ENCODE measurements around the gene HKDC1.
A peak's percentile ranks its signal among the peaks of the same experiment; 100 is the strongest.

Gene HKDC1

DNA sequence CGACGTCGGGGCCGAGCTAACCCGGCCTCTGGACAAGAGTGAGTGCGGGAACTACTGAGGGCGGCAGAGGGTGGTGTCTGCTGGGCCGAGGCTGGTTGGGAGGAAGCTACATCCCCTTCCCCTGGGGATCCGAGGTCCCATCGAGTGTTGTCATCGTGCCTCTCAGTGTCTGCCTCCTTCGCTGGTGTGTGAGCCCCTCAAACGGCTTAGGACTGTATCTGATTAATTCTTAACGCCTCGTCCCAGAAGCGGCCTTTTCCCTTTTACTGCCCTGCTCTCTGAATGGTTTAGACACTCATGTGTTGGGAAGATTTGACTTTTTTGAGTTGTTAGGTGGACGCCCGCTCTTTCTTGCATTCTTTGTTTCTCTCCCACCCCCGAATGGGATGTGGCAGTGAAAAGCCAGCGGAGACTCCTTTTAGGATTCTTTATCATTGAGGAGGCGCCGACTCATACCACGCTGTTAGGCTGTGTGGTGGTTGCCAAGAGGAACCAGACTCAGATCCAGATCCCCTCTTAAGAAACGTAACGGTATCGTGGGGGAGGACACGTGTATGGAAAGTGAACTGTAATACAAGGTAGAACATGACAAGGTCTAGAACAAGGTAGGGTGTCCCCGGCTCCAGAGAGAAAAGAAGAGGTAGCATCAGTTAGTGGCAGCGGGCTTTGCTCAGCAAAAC lies 39.5 kb upstream of the HKDC1 start:
- peak overlapping the region; percentile 99 for H3K4me3 ChIP-seq (replicated peaks; ENCODE audit: low read depth, low read length)
- TF ChIP-seq, protein P1, sequence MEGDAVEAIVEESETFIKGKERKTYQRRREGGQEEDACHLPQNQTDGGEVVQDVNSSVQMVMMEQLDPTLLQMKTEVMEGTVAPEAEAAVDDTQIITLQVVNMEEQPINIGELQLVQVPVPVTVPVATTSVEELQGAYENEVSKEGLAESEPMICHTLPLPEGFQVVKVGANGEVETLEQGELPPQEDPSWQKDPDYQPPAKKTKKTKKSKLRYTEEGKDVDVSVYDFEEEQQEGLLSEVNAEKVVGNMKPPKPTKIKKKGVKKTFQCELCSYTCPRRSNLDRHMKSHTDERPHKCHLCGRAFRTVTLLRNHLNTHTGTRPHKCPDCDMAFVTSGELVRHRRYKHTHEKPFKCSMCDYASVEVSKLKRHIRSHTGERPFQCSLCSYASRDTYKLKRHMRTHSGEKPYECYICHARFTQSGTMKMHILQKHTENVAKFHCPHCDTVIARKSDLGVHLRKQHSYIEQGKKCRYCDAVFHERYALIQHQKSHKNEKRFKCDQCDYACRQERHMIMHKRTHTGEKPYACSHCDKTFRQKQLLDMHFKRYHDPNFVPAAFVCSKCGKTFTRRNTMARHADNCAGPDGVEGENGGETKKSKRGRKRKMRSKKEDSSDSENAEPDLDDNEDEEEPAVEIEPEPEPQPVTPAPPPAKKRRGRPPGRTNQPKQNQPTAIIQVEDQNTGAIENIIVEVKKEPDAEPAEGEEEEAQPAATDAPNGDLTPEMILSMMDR (IDR thresholded peaks at IDR 0.05; ENCODE audit: low read depth, low read length, missing control alignments) = no peak
- DNase-seq (ENCODE audit: extremely low read depth, low read depth) = no peak

DNA sequence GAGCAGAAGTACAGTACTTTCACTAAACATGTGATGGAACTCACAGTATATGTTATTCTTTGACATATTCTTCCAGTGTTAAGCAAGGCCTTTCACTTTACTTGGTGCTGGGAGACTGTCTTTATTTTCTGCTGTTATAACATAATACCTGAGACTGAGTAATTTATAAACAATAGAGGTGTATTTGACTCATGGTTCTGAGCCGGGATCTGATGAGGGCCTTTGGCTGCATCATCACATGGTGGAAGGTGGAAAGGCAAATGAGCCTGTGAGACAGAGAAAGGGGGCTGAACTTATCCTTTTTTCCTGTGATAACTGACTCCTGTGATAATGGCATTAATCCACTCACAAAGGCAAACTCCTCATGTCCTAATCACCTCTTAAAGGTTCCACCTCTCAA lies 38.7 kb upstream of the HKDC1 start:
- TF ChIP-seq, protein P1 (IDR thresholded peaks at IDR 0.05; ENCODE audit: low read depth, low read length, missing control alignments) = no peak
- DNase-seq (ENCODE audit: extremely low read depth, low read depth) = no peak
- H3K4me3 ChIP-seq (replicated peaks; ENCODE audit: low read depth, low read length) = peak overlapping the region; percentile 99

DNA sequence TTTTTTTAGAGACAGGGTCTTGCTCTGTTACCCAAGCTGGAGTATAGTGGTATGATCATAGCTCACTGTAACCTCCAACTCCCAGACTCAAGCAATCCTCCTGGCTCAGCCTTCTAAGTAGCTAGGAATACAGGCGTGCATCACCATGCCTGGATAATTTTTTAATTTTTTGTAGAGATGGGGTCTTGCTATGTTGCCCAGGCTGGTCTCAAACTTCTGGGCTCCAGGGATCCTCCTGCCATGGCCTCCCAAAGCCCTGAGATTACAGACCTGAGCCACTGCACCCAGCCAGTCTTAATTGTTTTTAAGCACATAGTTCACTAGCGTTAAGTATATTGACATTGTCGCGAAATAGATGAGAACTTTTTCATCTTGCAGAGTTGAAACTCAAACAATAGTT lies 38.1 kb upstream of the HKDC1 start:
- TF ChIP-seq, protein P1 (IDR thresholded peaks at IDR 0.05; ENCODE audit: low read depth, low read length, missing control alignments) = no peak
- peak overlapping the region; percentile 99; the same call in 1 of the 2 replicates for H3K4me3 ChIP-seq (replicated peaks; ENCODE audit: low read depth, low read length)
- no peak for DNase-seq (ENCODE audit: extremely low read depth, low read depth)

DNA sequence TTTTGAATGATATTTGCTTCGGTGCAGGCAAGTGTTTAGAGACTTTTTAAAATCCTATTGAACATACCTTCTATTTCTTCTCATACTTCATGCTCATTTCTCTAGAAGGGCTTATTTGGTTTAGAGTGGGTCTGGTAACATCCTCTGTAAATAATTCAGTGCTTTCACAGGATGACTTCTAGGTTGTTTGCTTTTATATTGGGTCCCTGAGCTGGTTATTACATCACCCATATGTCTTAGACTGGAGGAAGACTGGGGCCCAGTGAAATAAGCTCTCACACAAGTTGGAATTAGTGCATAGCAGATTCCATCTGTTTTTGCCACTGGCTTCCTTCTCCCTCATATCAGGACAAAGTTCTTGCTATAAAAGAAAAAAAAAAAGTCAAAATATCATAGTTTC lies 33.6 kb upstream of the HKDC1 start:
- no peak overlapping the region for H3K4me3 ChIP-seq (replicated peaks; ENCODE audit: low read depth, low read length)
- no peak for DNase-seq (ENCODE audit: extremely low read depth, low read depth)
- TF ChIP-seq, protein P1 (IDR thresholded peaks at IDR 0.05; ENCODE audit: low read depth, low read length, missing control alignments) = no peak

DNA sequence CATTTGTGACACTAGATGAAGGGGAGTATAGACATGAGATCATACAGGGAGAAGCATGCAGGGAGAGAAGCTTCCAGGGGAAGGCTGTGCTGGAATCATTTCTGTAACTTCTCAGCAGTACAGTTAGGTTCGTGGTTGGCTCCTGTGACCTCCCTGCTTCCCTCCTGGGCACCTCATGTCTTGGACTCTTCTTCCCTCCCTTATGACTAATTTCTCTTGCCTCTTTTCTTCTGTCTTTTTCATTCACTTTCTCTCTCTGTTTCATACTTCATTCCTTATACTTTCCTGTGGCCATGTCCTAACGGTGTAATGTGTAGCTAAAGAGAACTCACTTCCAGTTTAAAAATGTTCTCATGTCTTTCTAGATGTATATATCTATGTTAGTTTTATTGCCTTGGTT lies 19.1 kb upstream of the HKDC1 start:
- TF ChIP-seq, protein P1 (IDR thresholded peaks at IDR 0.05; ENCODE audit: low read depth, low read length, missing control alignments) = no peak
- H3K4me3 ChIP-seq (replicated peaks; ENCODE audit: low read depth, low read length) = no peak overlapping the region
- no peak for DNase-seq (ENCODE audit: extremely low read depth, low read depth)

DNA sequence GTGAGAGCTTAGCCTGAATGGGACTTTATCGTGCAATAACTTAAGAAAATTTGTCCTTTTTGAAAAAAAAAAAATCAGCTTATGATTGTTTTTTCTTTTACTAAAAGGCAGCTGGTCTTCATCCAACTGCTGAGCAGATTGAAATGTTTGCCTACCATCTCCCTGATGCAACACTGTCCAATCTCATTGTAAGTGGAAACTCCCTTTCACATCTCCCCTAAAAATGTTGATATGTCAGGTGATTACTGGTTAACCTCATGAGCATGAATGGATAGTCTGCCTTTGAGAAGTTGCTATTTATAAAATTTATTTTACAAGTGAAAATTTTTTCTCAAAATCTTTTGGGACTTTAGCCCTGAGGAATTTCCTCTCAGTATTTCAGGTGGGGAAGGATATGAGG lies 17.8 kb upstream of the HKDC1 start:
- no peak for DNase-seq (ENCODE audit: extremely low read depth, low read depth)
- TF ChIP-seq, protein P1 (IDR thresholded peaks at IDR 0.05; ENCODE audit: low read depth, low read length, missing control alignments) = no peak
- H3K4me3 ChIP-seq (replicated peaks; ENCODE audit: low read depth, low read length) = no peak overlapping the region

DNA sequence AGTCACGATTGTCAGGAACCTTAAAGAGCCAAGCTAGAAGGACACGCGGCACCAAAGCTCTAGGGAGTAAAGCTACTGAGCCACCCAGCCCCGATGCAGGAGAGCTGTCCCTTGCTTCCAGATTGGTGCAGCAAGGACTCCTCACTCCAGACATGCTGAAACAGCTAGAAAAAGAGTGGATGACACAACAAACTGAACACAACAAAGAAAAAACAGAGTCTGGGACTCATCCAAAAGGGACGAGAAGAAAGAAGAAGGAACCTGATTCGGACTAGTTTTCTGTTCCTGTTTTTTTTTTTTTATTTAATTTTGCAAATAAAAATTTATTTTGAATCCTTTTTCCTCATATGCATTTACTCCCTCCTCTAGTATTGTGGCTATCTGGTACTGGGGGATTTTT lies 11.4 kb upstream of the HKDC1 start:
- TF ChIP-seq, protein P1 (IDR thresholded peaks at IDR 0.05; ENCODE audit: low read depth, low read length, missing control alignments) = no peak
- no peak for DNase-seq (ENCODE audit: extremely low read depth, low read depth)
- no peak overlapping the region for H3K4me3 ChIP-seq (replicated peaks; ENCODE audit: low read depth, low read length)

Measured in HFF-Myc (cell line).